Non-pigmented ciliary epithelial cell (primary cell): Measurements from ENCODE around the gene TMEM204.

Experiments used
- DNase-seq: peaks from one replicate; pipeline ENCODE4 v3.0.0-alpha.2; 2010; ENCODE audit warnings: low read depth

The TMEM204 gene

GRCh38 chr16:1520461-1520860 lies 13.0 kb upstream of the TMEM204 start:
- DNase-seq, result no peak

- DNase-seq, result no peak
These were observed 9.8 kb upstream of the TMEM204 start for GRCh38 chr16:1523581-1524245.

GRCh38 chr16:1524366-1524765 lies 9.1 kb upstream of the TMEM204 start:
- no peak for DNase-seq

DNA sequence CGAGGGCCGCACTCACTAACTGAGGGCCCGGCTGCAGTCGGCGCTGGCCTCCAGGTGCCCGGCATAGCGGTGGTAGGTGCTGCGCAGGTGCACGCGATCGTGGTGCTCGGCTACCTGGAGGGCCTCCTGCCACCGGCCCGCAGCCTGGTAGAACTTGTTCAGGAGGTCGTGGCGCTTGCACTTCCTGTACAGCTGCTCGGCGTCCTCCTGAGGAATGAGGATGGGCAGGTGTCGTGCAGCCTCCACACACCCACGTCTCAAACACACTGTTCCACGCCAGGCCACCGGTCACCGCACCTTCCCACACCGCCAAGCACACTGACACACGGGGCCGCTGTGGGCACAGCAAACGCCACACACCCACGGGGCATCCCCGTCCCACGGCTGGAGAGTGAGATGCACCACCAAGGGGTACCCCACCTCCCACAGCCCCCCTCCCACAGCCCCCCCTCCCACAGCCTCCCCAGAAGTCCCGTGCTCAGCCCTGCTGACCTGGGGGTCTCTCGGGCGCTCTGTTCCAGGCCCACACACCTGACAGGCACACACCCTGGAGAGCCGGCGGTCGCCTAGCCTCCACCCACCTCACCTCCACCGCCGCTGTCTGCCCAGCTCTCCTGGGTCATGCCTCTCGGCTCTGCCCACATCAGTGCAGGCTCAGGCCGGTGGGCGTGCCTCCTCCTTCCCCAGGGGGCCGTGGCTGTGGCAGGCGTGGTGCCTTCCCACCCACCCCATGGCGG lies 7.4 kb upstream of the TMEM204 start:
- no peak for DNase-seq

DNA sequence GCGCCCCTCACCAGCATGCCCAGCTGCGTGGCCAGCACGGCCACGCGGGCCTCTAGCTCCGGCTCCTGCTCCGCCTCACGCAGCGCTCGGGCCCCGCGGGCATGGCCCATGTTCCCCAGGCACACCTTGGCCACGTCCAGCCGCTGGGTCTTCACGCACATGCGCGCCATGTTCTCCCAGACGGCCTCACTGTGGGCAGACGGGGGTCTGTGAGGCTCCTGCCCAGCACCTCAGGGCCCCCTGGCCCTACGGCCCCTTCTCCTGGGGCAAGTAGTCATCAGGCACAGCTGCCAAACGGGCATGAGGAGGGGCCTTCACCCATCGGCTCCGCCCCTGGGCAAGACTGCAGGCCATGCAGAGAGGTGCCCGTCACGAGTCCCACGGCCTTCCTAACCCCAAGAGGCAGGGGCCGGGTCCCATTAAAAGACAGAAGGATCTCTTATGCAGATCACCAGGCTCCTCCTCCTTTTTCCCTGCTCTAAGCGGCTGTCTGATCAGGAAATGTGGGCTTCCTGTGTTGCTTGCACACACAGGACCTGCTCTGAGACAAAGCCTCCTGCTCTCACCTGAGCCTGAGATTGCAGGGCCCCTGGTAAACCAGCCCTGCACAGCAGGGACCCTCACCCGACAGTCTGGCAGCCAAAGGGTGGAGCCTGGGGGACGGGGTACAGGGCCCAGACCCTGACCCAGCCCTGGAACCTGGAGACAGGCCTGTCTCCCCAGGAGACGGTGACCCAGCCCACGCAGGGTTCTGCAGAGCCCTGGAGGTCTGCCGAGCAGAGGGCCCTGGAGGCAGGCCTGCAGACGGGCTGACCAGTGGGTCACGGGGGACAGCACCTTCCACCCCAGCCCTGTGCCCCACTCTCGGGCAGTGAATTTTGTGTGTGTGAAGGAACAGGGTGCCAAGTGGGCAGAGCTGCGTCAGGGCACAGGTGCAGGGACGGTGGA lies 6.6 kb upstream of the TMEM204 start:
- DNase-seq, result no peak

- no peak for DNase-seq
These were observed 5.3 kb upstream of the TMEM204 start for GRCh38 chr16:1527836-1528811.

DNA sequence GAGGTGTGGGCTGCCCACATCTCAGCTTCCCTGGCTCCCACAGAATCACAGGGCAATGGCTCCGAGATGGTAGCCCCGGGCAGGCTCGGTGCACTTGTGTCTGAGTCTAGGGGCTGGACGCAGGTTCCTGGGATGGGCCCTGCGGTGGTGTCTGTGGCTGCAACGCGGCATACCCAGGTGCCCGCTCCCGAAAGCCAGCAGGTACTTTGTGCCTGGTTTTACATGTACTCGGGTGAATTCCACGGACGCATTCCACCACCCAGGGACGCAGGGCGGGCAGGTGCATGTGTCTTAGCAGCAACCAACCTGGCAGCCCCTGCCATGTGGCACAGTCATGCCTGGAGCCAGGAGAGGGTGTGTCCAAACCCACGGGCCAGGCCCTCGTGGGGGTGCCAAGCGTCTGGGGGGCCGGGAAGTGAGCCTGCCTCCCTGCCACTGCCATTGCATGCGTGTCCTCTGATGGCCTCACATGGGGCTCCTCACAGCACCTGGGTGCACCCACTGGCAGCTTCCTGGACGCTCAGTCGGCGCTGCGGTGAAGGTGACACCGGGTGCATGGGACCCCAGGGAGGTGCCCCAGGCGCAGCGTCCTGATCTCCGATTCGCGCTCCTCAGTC lies 4.4 kb upstream of the TMEM204 start:
- DNase-seq, result no peak

DNA sequence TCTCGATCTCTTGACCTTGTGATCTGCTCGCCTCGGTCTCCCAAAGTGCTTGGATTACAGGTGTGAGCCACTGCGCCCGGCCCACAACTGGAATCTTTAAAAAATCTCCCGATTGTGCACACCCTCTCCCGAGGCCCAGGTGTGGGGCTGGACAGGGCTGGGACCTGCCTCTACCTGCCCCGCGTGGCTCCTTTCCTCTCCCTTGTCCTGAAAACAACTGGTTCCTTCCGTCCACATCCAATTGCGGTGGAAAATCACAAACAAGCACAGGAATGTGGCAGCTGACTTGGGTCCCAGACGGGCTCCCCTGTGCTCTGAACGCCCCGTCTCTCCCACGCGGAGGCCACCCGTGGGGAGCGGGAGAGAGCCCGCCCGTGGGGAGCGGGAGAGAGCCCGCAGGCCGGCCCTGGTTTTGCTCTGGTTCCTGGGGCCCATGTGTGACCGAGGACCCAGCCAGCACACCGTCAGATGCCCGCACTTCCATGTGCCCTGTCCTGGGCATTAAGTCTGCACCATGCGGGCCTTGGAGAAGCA lies 3.0 kb upstream of the TMEM204 start:
- no peak for DNase-seq

- DNase-seq, result no peak
These were observed 2.4 kb upstream of the TMEM204 start for GRCh38 chr16:1530883-1531637.

- no peak for DNase-seq
These were observed 1.9 kb upstream of the TMEM204 start for GRCh38 chr16:1531638-1531910.

DNA sequence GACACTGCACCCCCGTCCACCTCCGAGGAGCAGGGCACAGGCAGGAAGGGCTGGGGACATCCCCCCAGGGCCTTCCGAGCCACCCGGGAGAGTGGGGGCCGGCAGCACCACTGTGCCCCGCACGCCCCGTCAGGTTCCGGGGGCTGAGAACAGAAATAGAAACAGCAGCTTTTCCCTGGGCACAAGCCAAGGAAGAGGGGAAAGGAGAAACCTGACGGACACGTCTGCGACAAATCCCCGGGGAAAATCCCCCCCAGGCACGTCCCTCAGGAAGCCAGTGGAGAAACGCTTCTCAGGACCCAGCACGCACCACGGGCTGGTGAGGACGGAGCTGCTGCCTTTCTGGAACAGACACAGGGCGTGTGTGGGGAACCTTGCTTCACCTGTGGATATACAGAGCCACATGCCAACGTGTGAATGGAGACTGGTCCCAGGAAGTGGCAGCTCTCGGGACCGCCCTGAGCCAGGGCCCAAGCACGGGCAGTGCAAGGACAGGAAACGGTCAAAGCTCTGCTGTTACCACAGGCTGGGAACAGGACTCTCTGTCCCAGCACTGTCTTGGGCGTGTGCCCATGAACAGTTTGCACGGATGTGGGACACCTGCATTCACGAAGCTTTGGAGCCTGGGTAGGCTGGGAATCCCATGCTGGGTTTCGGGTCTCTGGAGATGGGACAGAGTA lies 1.2 kb upstream of the TMEM204 start:
- no peak for DNase-seq

GRCh38 chr16:1532771-1533170 lies 695 bp upstream of the TMEM204 start:
- no peak for DNase-seq

DNA sequence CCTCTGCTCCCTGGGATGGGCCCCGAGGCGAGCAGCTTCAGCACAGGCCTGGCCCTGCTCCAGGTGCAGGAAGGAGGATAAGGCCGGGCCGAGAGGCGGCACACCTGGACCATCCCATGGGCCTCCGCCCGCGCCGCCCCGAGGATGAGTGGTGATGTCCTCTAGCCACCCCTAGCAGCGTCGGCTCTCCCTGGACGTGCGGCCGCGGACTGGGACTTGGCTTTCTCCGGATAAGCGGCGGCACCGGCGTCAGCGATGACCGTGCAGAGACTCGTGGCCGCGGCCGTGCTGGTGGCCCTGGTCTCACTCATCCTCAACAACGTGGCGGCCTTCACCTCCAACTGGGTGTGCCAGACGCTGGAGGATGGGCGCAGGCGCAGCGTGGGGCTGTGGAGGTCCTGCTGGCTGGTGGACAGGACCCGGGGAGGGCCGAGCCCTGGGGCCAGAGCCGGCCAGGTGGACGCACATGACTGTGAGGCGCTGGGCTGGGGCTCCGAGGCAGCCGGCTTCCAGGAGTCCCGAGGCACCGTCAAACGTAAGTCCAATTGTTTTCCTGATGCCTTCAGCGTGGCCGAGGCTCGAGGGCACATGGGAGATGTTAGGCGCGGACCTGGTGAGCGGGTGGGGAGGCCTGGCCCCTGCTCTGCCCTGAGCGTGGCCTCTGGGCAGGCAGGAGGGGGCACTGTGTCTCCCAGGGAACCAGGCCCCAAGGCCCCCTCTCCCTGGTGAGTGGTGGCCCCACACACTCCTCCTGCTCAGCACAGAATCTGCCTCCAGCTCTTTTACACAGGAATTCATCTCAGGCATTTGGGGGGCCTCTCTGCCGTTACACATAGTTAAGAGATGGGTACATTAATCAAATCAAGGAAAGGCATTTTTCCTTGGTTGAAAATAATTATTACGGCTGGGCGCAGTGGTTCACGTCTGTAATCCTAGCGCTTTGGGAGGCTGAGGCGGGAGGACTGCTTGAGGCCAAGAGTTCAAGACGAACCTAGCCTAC lies 855 bp downstream of the TMEM204 start:
- DNase-seq, result no peak

DNA sequence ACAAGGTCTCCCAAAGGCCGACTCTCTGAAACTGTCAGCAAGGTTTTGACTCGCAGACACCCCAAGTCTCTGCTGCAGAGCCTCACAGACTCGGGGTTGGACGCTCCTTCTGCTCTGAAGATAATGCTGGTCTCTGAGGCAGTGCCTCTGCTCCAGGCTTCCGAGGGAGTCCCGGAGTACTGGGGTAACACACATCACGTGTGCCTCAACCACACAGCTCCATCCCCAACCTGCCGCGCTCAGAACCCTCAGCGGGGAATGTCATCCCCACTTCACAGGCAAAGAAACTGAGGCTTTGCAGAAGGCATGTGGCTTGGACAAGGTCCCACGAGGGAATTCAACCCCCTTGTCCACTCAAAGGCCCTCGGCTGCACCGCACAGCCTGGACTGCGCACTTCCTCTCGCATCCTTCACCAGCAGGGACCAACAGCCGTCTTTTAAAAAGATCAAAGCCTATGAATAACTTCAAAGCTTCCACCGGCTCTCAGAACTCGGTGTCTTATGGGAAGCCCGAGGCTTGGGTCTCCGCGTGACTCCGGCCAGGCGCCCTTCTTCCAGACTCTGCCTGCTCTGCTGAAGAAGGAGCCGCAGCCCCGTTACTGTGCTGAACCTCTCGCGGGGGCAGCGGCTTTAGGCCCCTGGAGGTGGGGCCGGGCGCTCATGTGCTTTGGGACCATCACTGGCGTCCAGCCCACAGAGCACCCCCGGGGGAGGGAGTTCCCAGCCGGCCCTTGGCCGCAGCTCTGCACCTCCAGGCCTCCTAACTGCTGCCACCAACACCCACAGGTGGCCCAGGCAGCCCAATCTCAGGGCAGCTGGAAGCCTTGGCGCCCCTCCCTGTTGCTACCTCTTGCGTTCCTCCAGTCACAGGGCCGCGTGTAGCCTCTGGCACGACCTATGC lies 2.2 kb downstream of the TMEM204 start:
- DNase-seq, result no peak

DNA sequence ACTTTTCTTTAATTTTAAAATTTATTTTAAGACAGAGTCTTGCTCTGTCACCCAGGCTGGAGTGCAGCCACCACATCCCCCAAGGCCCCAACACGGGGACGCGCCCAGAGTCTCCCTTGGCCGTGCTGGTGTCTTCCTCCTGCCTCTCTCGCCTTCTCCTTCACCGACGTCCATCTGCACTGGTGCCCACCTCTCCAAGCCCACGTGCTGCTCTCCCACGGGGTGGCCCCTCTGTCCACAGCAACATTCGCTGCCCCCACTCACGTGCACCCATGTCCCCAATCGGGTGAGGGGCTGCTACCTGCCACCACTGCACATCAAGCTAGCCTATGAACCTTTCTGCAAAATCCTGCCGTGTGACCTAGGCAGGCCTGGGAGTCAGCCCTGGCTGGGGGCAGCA lies 3.1 kb downstream of the TMEM204 start:
- DNase-seq, result no peak

GRCh38 chr16:1537138-1537577 lies 3.7 kb downstream of the TMEM204 start:
- no peak for DNase-seq

DNA sequence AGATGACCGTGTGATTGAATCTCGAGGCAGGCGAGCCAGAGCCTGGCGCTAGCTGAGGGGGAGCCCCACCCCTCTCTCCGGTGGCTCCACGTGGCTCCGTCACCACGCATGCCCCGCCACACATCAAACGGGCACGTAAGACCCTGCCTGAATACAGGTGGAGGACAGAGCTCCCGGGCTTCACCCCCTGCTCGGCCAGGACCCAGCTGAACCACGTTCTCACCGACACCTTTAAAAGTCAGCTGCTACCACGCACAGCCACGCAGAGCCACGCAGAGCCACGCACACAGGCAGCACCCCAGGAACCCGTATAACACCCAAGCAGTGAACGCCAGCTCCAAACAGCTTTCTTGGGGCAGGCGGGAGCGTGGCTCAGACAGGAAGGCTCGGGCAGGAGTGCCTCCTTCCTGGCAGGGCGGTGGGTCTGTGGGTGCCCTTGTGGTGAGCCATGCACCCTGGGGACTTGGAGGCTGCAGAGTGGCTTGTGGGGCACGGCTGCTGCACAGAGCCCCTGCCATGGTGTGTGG lies 4.4 kb downstream of the TMEM204 start:
- no peak for DNase-seq
